Raji (cell line): ENCODE results near the gene LENEP.

ENCODE experiments used
- POLR2A ChIP-seq: IDR thresholded peaks from 2 replicates; pipeline ENCODE4 v1.6.1; 2011; ENCODE audit warnings: low read depth, low read length, control low read depth; ENCODE audit not compliant: insufficient read depth

Gene LENEP

DNA sequence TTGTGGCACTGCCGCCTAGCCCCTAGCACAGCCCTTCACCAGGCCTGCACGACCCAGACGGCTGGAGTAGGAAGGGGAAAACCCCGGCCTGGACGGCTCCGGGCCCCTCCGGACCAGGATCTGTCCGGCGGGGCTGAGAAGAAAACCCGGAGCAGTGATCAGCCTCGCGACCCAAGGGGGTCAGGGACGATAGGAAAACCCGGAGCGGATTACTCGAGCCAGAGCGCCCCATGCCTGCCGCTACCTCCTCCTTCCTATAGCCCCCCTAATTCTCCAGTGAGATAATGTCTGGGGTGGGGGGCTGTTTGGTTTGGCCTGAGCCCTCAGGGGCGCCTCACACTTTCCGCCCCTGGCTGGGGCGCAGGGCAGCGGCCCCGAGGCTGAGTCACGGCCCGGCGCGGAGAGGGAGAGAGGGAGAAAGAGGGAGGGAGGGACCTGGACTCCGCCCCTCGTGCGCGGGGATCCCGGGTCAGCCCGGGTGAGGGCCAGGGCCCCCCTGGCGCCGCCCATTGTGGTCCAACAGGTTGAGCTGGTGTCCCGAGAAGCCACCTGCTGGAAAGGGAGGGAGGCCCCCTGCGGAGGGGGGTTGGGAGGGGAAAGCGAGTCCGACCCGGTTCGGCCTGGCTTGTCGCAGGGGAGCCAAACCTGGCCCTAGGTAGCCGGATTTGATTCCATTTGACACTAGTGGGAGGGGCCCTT lies 7.5 kb downstream of the LENEP start:
- TF ChIP-seq POLR2A: peak; percentile 56

DNA sequence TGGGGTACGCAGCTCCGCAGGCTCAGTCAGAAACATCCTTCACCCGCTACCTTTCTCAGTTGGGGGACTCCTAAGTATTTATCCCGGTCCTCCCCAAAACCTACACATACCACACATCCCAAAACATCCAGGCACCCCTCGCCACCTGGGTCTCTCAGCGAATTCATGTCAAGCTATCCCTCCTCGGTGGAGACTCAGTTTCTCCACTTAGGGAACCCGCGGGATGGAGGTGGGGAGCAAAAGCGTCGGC lies 8.0 kb downstream of the LENEP start:
- TF ChIP-seq POLR2A: no peak

DNA sequence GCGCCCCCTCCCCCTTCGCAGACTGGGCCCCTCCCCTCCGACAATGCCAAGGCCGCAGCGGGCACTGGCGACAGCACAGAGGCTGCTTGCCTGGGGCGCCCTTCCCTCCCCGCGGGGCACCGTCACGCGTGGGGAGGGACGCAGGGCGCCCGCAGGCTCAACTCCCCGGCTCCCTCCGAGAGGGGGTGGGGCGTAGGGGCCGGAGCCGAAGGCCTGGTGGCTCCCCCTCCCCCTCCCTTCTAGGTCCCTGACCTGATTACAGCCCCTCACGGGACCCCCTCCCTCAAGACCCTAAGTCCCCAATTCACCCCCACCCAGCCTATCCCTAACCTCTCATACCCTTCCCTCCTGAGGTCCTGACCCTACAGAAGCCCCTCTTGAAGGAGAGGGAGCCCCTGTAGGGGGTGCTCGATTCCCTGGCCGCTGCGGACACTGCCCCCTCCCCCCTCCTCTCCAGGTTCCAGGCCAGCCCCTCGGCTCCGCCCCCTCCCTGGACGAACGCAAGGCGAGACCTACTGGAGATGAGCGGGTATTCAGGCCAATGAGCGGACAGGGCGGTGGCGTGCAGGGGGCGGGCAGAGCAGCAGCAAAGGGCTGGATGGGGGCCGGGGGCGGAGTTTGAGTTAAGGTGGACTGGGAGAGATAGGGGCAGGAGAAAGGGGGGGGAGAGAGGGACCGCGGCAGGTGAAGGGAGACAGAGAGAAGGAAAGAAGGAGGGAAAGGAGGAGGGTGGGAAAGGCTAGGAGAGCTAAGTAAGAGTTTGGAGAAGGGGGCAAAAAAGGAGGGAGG lies 8.5 kb downstream of the LENEP start:
- peak; percentile 12; the same call in 1 of the 2 replicates for TF ChIP-seq POLR2A

GRCh38 chr1:155002464-155003226 lies 9.3 kb downstream of the LENEP start, which contains the start of gene ZBTB7B:
Gene ZBTB7B (plus strand): TSS chr1:155002802. CDS start chr1:155014661, 11,859 bp downstream.
- TF ChIP-seq POLR2A: no peak

DNA sequence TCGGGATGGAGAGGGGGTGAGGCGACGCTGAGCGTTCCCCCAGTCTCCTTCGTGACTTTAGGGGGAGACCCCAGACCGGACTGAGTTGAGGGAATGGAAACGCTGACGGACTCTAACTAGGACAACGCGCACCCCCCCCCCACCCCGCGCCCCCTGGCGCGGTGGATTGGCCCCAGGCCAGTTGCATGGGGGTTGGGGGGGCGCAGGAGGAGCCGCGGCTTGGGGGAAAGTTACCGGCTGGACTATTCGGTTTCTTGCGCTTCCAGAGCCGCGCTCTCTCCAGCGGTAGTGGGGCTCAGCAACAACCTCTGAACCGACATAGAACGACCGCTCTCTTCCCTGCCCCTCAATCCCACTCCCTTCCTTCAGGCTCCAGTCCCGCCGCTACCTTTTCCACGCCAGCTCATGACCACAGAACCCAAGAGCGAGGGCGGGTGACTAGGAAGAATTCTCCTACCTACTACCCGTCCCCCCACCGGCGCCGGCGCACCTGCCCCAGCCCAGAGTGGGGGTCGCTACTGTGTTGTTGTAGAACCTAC lies 9.9 kb downstream of the LENEP start:
- TF ChIP-seq POLR2A: 0 out of 2 replicates have a peak, but pooled peaks have one; percentile 18

GRCh38 chr1:155003766-155004351 lies 10.5 kb downstream of the LENEP start:
- 0 out of 2 replicates have a peak, but pooled peaks have one; percentile 4 for TF ChIP-seq POLR2A

DNA sequence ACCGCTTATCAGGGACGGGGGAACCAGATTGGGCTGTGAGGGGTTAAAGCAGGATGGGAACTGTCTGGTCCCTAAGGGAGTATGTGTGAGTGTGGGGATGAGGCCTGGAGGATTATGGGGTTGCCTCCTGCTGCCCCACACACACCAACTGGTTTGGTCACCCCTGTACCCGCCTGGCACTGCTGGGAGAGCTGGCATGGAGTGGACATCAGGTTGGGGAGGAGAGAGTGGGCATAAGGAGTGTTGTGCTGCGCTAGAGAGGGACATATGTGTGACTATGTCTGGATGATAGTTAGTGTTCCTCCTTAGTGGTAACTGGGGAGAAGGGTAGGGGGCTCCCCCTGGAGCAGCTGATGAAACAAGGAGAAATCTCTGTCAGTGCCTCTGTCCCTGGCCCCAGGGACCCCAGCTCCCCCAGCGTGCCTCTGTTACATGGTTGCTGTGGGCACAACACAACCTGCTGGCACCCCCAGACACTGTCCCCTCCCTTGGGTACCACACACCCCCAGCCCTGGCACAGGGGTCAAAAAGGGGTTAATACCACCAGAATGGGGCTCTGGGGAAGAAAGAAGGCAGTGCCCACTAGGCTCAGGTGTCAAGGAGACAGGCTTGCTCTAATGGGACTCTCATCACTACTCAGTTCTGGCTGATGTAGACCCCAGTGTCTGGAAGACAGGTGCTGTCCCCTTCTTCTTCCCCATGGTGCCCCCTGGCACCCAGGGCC lies 11.1 kb downstream of the LENEP start:
- TF ChIP-seq POLR2A: no peak

DNA sequence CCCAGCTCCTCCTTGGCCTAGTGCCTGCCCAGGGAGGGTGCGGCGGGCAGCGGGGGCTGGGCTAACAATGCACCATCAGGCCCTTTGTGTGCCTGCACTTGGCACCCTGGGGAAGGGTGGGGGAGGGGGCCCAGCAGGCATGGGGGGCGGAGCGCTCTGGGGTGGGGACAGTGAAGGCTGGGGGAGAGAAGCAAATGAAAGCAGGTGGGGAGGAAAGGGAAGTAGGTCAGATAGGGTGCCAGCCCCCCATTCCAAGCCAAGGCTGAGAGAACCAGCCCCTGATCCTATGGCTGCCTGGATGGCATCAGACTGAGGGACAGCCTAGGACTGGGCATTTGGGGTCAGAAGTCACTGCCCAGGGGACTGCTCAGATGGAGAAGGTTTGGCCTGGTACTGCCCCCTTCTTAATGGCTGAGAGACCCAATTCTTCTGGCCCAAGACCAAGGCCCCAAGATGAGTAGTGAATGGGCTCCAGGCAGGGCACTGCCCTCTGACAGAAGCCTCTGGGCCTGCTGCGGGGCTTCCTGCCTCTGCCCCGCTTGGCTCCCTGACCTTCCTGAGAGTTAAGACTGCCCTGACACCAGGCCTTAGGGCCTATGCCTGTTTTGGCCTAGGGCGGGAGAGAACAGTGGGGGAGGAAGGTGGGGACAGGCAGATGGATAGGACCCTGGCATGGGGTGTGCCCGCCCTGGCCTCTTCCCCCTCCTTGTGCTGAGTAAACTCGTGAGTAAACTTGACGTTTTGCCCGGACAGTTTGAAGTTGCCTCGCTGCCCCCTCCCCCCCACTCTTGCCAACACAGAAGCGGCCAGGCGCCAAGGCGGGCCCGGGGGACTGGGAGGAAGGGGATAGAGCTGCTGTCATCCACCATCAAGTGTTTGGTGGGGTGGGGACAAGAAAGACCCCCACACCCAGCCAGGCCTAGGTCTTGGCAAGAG lies 12.0 kb downstream of the LENEP start:
- no peak for TF ChIP-seq POLR2A

GRCh38 chr1:155006601-155007101 lies 13.3 kb downstream of the LENEP start:
- TF ChIP-seq POLR2A: no peak

DNA sequence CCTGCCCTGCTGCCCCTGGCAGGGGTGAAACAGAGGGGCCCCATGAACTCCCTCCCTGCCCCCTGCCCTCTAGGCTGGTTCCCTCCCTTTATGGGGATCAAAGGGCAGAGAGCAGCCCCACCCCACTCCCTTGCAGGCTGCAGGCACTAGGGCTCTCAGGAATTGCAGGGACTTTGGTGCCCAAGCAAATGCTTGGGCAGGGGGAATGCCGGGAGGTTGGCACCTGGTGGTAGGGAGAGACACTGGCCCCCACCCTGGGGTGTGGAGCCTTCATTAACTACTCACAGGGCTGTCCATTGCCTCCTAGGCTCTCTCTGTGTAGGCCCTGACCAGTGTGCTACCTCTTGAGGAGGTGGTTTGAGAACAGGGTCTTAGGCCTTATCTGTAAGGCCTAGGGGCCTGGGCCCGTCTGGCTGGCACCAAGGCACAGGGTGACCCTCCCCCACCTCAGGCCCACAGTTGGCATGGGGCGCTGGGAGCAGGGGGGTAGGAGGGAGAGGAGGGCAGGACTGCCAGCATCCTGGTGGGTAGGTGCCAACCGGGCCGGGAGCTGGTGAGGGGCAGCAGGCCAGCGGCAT lies 14.0 kb downstream of the LENEP start:
- TF ChIP-seq POLR2A: no peak

DNA sequence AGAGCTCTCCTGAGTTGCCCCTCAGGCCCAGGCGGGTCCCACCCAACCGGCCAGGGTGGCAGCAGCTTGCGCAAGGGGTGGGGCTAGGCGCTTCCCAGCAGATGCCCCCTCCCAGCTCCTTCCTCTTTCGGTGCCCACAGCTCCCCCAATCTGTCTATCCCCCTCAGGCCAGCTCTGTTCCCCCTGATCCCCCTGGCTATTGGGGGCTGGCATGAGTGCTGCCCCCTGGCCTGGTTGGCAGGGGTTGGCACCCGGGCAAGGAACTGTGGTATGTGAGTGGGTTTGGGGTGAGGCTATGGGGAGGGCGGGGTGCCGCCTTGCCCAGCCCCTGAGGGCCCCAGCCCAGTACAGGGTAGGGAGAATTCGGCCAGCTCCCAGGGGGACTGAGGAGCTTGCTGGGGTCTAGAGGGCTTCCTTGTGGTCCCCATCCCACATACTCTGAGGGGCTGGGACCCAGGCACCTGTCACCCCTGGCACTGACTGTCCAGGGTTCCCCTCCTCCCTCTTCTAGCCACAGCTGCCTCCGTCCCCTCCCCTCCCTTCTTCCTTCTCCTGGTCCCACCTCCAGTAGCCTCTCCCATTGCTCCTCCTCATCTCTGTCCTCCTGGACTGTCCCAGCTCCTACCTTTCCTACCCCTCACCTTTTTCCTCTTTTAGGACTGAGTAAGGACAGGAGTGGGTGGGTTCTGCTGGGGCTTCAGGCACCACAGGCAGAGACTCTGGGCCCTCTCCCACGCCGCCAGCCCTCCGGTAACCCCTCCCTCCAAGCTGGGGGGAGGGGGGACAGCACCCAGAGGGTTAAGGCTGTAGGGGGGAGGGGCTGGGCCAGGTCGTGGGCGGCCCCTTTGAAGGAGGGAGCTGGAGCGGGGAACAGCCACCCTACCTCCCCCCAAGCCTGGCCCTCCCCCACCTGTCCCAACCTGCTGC lies 14.9 kb downstream of the LENEP start:
- no peak for TF ChIP-seq POLR2A

- no peak for TF ChIP-seq POLR2A
Measured at GRCh38 chr1:155009221-155009711, 15.9 kb downstream of the LENEP start.
